Measurements from ENCODE around the gene NDUFS6. TPM values are rescaled to one million over a fixed set of nuclear protein-coding genes. Genes with fewer than 3 reads are reported as not detected.

The NDUFS6 gene
- total and polyA plus RNA-seq, 10 donors: 18.2 to 74.2 (median 29.2) TPM

- WGBS, 5 donors: 49 to 72% (median 63%) methylated on average over 10 of the region's 10 CpGs
- H3K4me3 ChIP-seq: peak overlapping the region in 1 of 8 donors; percentile 47
- H3K27ac ChIP-seq: peak overlapping the region in 7 of 8 donors; percentile 20 to 81 (median 66)
Observed at GRCh38 chr5:1793301-1793740, 7.9 kb upstream of the NDUFS6 start.

GRCh38 chr5:1793966-1794900 lies 7.0 kb upstream of the NDUFS6 start:
- Histone ChIP-seq H3K27ac (peak overlapping the region in 3 of 8 donors; percentile 68 to 81 (median 71)), H3K9me3 (no peaks in the 10 kb centered on the region), H3K4me1 (peaks cover 5 to 73% (median 31%) of the 10 kb centered on the region in 6 donors), H3K27me3 (replicated peaks in 1 of 7) (no peaks in the 10 kb centered on the region), H3K4me3 (peak overlapping the region in 1 of 8 donors; percentile 47), H3K36me3 (peaks cover 0 to 30% (median 22%) of the 10 kb centered on the region in 6 donors)
- WGBS, 5 donors: 84 to 88% (median 86%) methylated on average over 31 to 33 of the region's 33 CpGs
- no peak for TF ChIP-seq CTCF (IDR thresholded peaks at IDR 0.05 in 8 of 11, conservative IDR thresholded peaks at IDR 0.05 in 3 of 11)
- TF ChIP-seq POLR2A (IDR thresholded peaks at IDR 0.05): no peak
- intact Hi-C loops (cut with DNase I; ENCODE audit: low total_unique reads): no loop called here
- DNase-seq: no peak

More at GRCh38 chr5:1793301-1793740, 7.9 kb upstream of the NDUFS6 start:
- TF ChIP-seq POLR2AphosphoS5 (IDR thresholded peaks at IDR 0.05) (no peak), CTCF (IDR thresholded peaks at IDR 0.05 in 8 of 11, conservative IDR thresholded peaks at IDR 0.05 in 3 of 11) (no peak), POLR2A (IDR thresholded peaks at IDR 0.05) (no peak)
- intact Hi-C loops (cut with DNase I; ENCODE audit: low total_unique reads): no loop called here
- Histone ChIP-seq H3K9me3 (no peaks in the 10 kb centered on the region), H3K27me3 (replicated peaks in 1 of 7) (no peaks in the 10 kb centered on the region), H3K36me3 (peaks cover 0 to 26% (median 21%) of the 10 kb centered on the region in 6 donors), H3K4me1 (peaks cover 0 to 64% (median 22%) of the 10 kb centered on the region in 6 donors)
- DNase-seq: peak; percentile 72

GRCh38 chr5:1794901-1795290 lies 6.3 kb upstream of the NDUFS6 start:
- intact Hi-C loops (cut with DNase I; ENCODE audit: low total_unique reads): no loop called here
- TF ChIP-seq POLR2A (IDR thresholded peaks at IDR 0.05): no peak
- TF ChIP-seq CTCF (IDR thresholded peaks at IDR 0.05 in 8 of 11, conservative IDR thresholded peaks at IDR 0.05 in 3 of 11): no peak
- TF ChIP-seq POLR2AphosphoS5 (IDR thresholded peaks at IDR 0.05): no peak
- no peak overlapping the region for H3K4me3 ChIP-seq
- peaks cover 0 to 30% (median 22%) of the 10 kb centered on the region in 6 donors for H3K36me3 ChIP-seq
- peaks cover 5 to 74% (median 33%) of the 10 kb centered on the region in 6 donors for H3K4me1 ChIP-seq
- H3K9me3 ChIP-seq: no peaks in the 10 kb centered on the region
- no peak for DNase-seq
- 85 to 99% (median 90%) methylated on average over 5 to 17 of the region's 17 CpGs for WGBS, 5 donors
- H3K27me3 ChIP-seq (replicated peaks in 1 of 7): no peaks in the 10 kb centered on the region
- H3K27ac ChIP-seq: no peak overlapping the region

- DNase-seq: no peak
- Histone ChIP-seq H3K4me3 (no peak overlapping the region), H3K27ac (no peak overlapping the region), H3K27me3 (replicated peaks in 1 of 7) (no peaks in the 10 kb centered on the region), H3K36me3 (peaks cover 0 to 30% (median 22%) of the 10 kb centered on the region in 6 donors), H3K4me1 (peaks cover 5 to 74% (median 35%) of the 10 kb centered on the region in 6 donors), H3K9me3 (no peaks in the 10 kb centered on the region)
- WGBS, 5 donors: 82 to 94% (median 89%) methylated on average over 10 to 13 of the region's 13 CpGs
- no peak for TF ChIP-seq POLR2AphosphoS5 (IDR thresholded peaks at IDR 0.05)
- intact Hi-C loops (cut with DNase I; ENCODE audit: low total_unique reads): no loop called here
Observed at GRCh38 chr5:1795506-1795905, 5.7 kb upstream of the NDUFS6 start.
